ENCODE measurements around the gene THSD7A.
"Not testable (repeated sequence)": the region's sequence is repeated elsewhere in the genome, so short reads cannot be mapped to it uniquely, and the experiment has no call there.

THSD7A gene

GRCh38 chr7:11524476-11525397, 307.3 kb downstream of the THSD7A start:
- no peak overlapping the region for H3K27ac ChIP-seq
- TF ChIP-seq, protein P1, sequence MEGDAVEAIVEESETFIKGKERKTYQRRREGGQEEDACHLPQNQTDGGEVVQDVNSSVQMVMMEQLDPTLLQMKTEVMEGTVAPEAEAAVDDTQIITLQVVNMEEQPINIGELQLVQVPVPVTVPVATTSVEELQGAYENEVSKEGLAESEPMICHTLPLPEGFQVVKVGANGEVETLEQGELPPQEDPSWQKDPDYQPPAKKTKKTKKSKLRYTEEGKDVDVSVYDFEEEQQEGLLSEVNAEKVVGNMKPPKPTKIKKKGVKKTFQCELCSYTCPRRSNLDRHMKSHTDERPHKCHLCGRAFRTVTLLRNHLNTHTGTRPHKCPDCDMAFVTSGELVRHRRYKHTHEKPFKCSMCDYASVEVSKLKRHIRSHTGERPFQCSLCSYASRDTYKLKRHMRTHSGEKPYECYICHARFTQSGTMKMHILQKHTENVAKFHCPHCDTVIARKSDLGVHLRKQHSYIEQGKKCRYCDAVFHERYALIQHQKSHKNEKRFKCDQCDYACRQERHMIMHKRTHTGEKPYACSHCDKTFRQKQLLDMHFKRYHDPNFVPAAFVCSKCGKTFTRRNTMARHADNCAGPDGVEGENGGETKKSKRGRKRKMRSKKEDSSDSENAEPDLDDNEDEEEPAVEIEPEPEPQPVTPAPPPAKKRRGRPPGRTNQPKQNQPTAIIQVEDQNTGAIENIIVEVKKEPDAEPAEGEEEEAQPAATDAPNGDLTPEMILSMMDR (conservative IDR thresholded peaks at IDR 0.05), result no peak
- TF ChIP-seq ZFX (IDR thresholded peaks at IDR 0.05), result no peak

DNA sequence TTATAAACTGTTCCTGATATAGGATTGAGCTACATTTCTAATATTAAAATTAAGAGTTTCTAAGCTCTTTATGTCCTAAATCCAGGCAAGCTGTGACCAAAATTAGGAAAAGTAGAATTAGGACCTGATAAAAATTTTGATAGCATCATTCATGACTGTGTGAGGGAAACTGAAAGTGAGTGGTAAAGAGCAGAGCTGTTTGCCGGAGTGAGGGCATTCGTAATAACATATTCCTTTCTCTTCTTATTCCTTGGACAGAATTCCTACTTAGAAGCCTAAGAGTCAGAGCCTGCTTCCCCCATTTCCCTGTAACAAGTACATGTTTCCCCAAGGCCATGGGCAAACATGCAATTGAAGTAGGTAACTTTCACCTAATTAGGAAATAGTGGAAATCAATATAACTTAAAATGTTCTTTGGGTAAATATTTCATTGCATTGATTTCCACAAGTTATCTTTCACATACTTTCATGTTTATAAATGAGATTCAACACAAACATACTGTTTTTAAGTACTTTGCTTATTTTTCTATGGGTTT, 310.0 kb downstream of the THSD7A start:
- H3K27ac ChIP-seq, result not testable (repeated sequence)

- H3K27ac ChIP-seq, result no peak overlapping the region
- no peak for TF ChIP-seq ZFX (IDR thresholded peaks at IDR 0.05)
- TF ChIP-seq, protein P1 (conservative IDR thresholded peaks at IDR 0.05), result no peak
These were observed 314.1 kb downstream of the THSD7A start for GRCh38 chr7:11517853-11518252.

DNA sequence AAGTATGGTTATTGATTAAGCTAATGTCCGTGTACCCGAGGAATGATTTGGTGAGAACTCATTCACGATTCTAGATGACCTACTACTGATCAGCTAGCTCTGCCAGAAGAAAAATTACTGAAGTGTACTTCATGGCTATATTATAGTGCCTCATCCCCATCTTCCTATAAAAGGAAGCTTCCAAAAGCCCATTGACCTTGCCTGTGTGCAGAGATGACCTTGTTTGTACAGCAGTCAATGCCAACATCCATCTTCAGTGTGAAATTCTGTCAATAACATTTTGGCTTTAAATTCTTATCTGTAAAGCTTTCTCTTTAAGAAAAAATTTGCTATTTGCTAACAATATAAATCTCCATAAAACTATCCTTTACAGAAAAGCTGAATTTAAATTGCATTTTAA, 315.7 kb downstream of the THSD7A start:
- H3K27ac ChIP-seq, result no peak overlapping the region
- no peak for TF ChIP-seq ZFX (IDR thresholded peaks at IDR 0.05)
- TF ChIP-seq, protein P1 (conservative IDR thresholded peaks at IDR 0.05), result no peak

GRCh38 chr7:11513460-11513859, 318.5 kb downstream of the THSD7A start:
- H3K27ac ChIP-seq, result no peak overlapping the region
- TF ChIP-seq, protein P1 (conservative IDR thresholded peaks at IDR 0.05), result no peak
- no peak for TF ChIP-seq ZFX (IDR thresholded peaks at IDR 0.05)

DNA sequence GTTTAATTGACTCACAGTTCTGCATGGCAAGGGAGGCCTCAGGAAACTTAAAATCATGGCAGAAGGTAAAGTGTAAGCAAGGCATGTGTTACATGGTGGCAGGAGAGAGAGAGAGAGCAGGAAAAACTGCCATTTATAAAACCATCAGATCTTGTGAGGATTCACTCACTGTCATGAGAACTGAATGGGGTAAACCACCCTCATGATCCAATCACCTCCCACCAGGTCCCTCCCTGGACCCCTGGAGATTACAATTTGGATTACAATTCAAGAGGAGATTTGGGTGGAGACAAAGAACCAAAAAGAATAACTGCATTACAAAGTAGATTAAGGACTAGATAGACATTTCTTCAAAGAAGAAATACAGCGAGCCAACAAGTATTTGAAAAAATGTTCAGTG, 324.1 kb downstream of the THSD7A start:
- H3K27ac ChIP-seq, result no peak overlapping the region
- TF ChIP-seq, protein P1 (conservative IDR thresholded peaks at IDR 0.05), result no peak
- TF ChIP-seq ZFX (IDR thresholded peaks at IDR 0.05), result no peak

- TF ChIP-seq ZFX (IDR thresholded peaks at IDR 0.05), result no peak
- TF ChIP-seq, protein P1 (conservative IDR thresholded peaks at IDR 0.05), result no peak
- no peak overlapping the region for H3K27ac ChIP-seq
These were observed 325.6 kb downstream of the THSD7A start for GRCh38 chr7:11506417-11506816.

Measured in C4-2B (cell line).